Stomach (tissue), 9 donors: Measurements from ENCODE around the gene ULK1. TPM values are rescaled to one million over a fixed set of nuclear protein-coding genes. Genes with fewer than 3 reads are reported as not detected.

Experiments
- DNase-seq, 2 donors: peaks; one replicate each; pipeline versions ENCODE4 v3.0.0 to v3.0.0-alpha.2; 2013 to 2019
- H3K27ac ChIP-seq, 5 donors: fragments of 200-600 bp in 4 of 5; sonication (generic) in 4 of 5; one replicate each; pipeline ENCODE4 v1.5.1; 2013 to 2019; ENCODE audit warnings: mild to moderate bottlenecking in 1 of 5, moderate library complexity in 1 of 5
- H3K27me3 ChIP-seq, 3 donors: fragments of 200-600 bp; sonication (generic); one replicate each; pipeline ENCODE4 v1.5.1; 2017 to 2019; ENCODE audit warnings: mixed run types in 1 of 3
- H3K36me3 ChIP-seq, 4 donors: fragments of 200-600 bp; sonication (generic); 1 replicate in 3 of 4; 2 replicates in 1 of 4; pipeline ENCODE4 v1.5.1; 2016 to 2019
- H3K4me1 ChIP-seq, 4 donors: fragments of 200-600 bp; sonication (generic); one replicate each; pipeline ENCODE4 v1.5.1; 2016 to 2019
- H3K4me3 ChIP-seq, 4 donors: fragments of 200-600 bp; sonication (generic) in 3 of 4; one replicate each; pipeline ENCODE4 v1.5.1; 2016 to 2019; ENCODE audit warnings: mild to moderate bottlenecking in 1 of 4
- H3K9me3 ChIP-seq, 4 donors: fragments of 200-600 bp; sonication (generic); one replicate each; pipeline ENCODE4 v1.5.1; 2016 to 2019
- CTCF ChIP-seq, 7 experiments: fragments of 450-650 bp in 4 of 7; fragments of 200-600 bp in 3 of 7; sonication (generic) in 3 of 7; IDR thresholded peaks; one replicate each; pipeline ENCODE4 v1.5.1; 2016 to 2019; ENCODE audit warnings: antibody characterized with exemption in 7 of 7, control low read depth in 2 of 7, mild to moderate bottlenecking in 1 of 7
- EP300 ChIP-seq: sonication (generic); formaldehyde crosslinking; IDR thresholded peaks from one replicate; pipeline ENCODE4 v1.6.1; 2017; ENCODE audit warnings: antibody characterized with exemption
- POLR2A ChIP-seq, 4 donors: fragments of 450-650 bp; IDR thresholded peaks; one replicate each; pipeline ENCODE4 v1.6.1; 2016; ENCODE audit warnings: antibody characterized with exemption in 4 of 4, control low read depth in 2 of 4, mild to moderate bottlenecking in 1 of 4, moderate library complexity in 1 of 4
- POLR2AphosphoS5 ChIP-seq, 3 donors: sonication (generic); formaldehyde crosslinking; IDR thresholded peaks; one replicate each; pipeline ENCODE4 v1.6.1; 2016; ENCODE audit warnings: antibody characterized with exemption in 3 of 3
- WGBS, 5 donors: extraction: QIAGEN DNeasy Blood & Tissue Kit in 3 of 5; methylation state at CpG; one replicate each; pipeline versions ENCODE4 v1.1.5 to v1.1.7; 2013 to 2018; 5-methylcytosine and 5-hydroxymethylcytosine counted together
- intact Hi-C: fragments of 100-400 bp; cut with DNase I; formaldehyde crosslinking; loops from one replicate; pipeline ENCODE4 v1.15.1; 2023; ENCODE audit warnings: low total_unique reads
- polyA plus RNA-seq, 3 donors: library from polyadenylated mRNA; stranded (reverse); fragments of 200-250 nt; gene quantifications; one replicate each; pipeline ENCODE4 v1.2.3, GENCODE V29; 2013
- total RNA-seq, 5 donors: library from RNA; depleted of rRNA; stranded (reverse); fragments of >200 nt; gene quantifications; one replicate each; pipeline versions ENCODE4 v1.1.0 to v1.2.3, GENCODE V29; 2014 to 2016
- donor health status: healthy with polysubstance abuse.
- donor health status: Bipolar disorder and iron deficiency.
- donor health status: healthy.

Gene ULK1
- total and polyA plus RNA-seq, 8 donors, result 10.2 to 45.1 (median 18.3) TPM

- H3K4me1 ChIP-seq, result peaks cover 0 to 10% (median 4%) of the 10 kb centered on the region in 4 donors
- DNase-seq, result no peak
- no peaks in the 10 kb centered on the region for H3K27me3 ChIP-seq
- H3K4me3 ChIP-seq, result no peak overlapping the region
- no peak overlapping the region for H3K27ac ChIP-seq
- no peaks in the 10 kb centered on the region for H3K9me3 ChIP-seq
- WGBS, 5 donors, result 94 to 98% (median 97%) methylated on average over 8 of the region's 8 CpGs
- TF ChIP-seq EP300 (no peak), CTCF (IDR thresholded peaks at IDR 0.05) (no peak), POLR2AphosphoS5 (IDR thresholded peaks at IDR 0.05) (no peak), POLR2A (IDR thresholded peaks at IDR 0.05) (no peak)
- intact Hi-C loops, result no loop called here
- H3K36me3 ChIP-seq, result peaks cover 24 to 65% (median 62%) of the 10 kb centered on the region in 4 donors
These were observed 49.0 kb downstream of the ULK1 start for GRCh38 chr12:131943389-131943788.

- H3K36me3 ChIP-seq, result peaks cover 24 to 63% (median 61%) of the 10 kb centered on the region in 4 donors
- peak in 1 of 2 donors; percentile 1 for DNase-seq
- H3K27me3 ChIP-seq, result no peaks in the 10 kb centered on the region
- no peak overlapping the region for H3K27ac ChIP-seq
- intact Hi-C loops, result no loop called here
- peaks cover 4 to 15% (median 8%) of the 10 kb centered on the region in 4 donors for H3K4me1 ChIP-seq
- TF ChIP-seq POLR2A (IDR thresholded peaks at IDR 0.05) (no peak), CTCF (IDR thresholded peaks at IDR 0.05) (no peak), POLR2AphosphoS5 (IDR thresholded peaks at IDR 0.05) (no peak), EP300 (no peak)
- no peaks in the 10 kb centered on the region for H3K9me3 ChIP-seq
- H3K4me3 ChIP-seq, result no peak overlapping the region
- 95 to 99% (median 97%) methylated on average over 10 of the region's 10 CpGs for WGBS, 5 donors
These were observed 49.5 kb downstream of the ULK1 start for GRCh38 chr12:131943876-131944275.

GRCh38 chr12:131944601-131945251 is 50.3 kb downstream of the ULK1 start:
- peak in 1 of 2 donors; percentile 21 for DNase-seq
- 89 to 95% (median 93%) methylated on average over 30 to 35 of the region's 35 CpGs for WGBS, 5 donors
- no peaks in the 10 kb centered on the region for H3K9me3 ChIP-seq
- H3K4me3 ChIP-seq, result no peak overlapping the region
- H3K36me3 ChIP-seq, result peaks cover 24 to 55% (median 52%) of the 10 kb centered on the region in 4 donors
- no peak overlapping the region for H3K27ac ChIP-seq
- no peaks in the 10 kb centered on the region for H3K27me3 ChIP-seq
- intact Hi-C loops, result no loop called here
- H3K4me1 ChIP-seq, result peaks cover 9 to 21% (median 13%) of the 10 kb centered on the region in 4 donors
- TF ChIP-seq CTCF (IDR thresholded peaks at IDR 0.05) (no peak), POLR2A (IDR thresholded peaks at IDR 0.05) (no peak), POLR2AphosphoS5 (IDR thresholded peaks at IDR 0.05) (no peak), EP300 (no peak)

GRCh38 chr12:131946757-131947156 is 52.3 kb downstream of the ULK1 start:
- no peak for TF ChIP-seq POLR2AphosphoS5 (IDR thresholded peaks at IDR 0.05)
- no peak for TF ChIP-seq EP300
- TF ChIP-seq CTCF (IDR thresholded peaks at IDR 0.05), result no peak
- no peak for TF ChIP-seq POLR2A (IDR thresholded peaks at IDR 0.05)
- DNase-seq, result no peak
- no peak overlapping the region for H3K4me3 ChIP-seq
- WGBS, 5 donors, result 60 to 73% (median 68%) methylated on average over 6 of the region's 6 CpGs
- peaks cover 15 to 34% (median 27%) of the 10 kb centered on the region in 4 donors for H3K4me1 ChIP-seq
- H3K27me3 ChIP-seq, result no peaks in the 10 kb centered on the region
- H3K9me3 ChIP-seq, result no peaks in the 10 kb centered on the region
- H3K36me3 ChIP-seq, result peaks cover 9 to 35% (median 33%) of the 10 kb centered on the region in 4 donors
- no peak overlapping the region for H3K27ac ChIP-seq
- intact Hi-C loops, result no loop called here
